HG03442 (cell line): Measurements from ENCODE around the gene KCNIP4.

Experiments used
- ATAC-seq: cut with Tn5 transposase; IDR thresholded peaks from one replicate; pipeline ENCODE4 v1.9.1; 2021; ENCODE audit warnings: mild to moderate bottlenecking, moderate library complexity; ENCODE audit not compliant: unreplicated experiment

KCNIP4 gene

GRCh38 chr4:21856301-21856700, 92.3 kb downstream of the KCNIP4 start:
- ATAC-seq = no peak

GRCh38 chr4:21849077-21849476, 99.5 kb downstream of the KCNIP4 start:
- ATAC-seq = no peak

DNA sequence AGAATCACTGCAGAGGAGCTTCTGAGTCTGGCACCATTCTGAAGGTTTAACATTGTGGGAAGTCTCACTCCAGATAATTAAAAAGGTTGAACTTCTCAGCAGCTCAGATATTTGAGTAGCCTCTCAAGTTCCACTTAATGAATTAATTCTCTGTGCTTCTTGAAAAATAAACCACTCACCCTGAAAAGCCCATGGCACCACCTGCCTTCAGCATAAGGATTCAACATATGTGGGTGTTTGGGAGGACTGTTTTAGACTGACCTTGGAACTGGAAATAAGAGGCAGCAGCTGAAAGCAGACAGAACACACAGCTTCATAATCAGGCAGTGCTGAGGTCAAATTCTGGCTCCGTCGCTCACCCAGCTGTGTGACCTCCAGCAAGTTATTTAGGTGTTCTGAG, 100.6 kb downstream of the KCNIP4 start:
- no peak for ATAC-seq

DNA sequence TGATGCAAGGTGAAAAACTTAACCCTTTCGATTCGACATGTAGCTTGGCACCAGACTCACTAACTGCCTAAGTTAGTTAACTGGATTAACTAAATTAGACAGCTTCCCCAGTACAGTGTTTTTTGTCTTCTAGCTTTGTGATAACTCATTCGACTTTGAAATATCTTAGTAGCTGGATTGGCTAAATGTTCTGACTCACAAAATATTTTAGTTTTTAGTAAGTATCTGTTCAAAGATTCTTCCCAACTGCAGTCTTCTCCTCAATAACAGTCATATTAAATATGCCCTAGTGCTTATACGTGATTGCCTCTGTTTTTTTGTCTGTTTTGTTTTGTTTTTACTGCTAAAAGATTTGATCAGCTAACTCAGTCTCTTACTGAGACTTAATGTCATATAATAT, 102.9 kb downstream of the KCNIP4 start:
- no peak for ATAC-seq

DNA sequence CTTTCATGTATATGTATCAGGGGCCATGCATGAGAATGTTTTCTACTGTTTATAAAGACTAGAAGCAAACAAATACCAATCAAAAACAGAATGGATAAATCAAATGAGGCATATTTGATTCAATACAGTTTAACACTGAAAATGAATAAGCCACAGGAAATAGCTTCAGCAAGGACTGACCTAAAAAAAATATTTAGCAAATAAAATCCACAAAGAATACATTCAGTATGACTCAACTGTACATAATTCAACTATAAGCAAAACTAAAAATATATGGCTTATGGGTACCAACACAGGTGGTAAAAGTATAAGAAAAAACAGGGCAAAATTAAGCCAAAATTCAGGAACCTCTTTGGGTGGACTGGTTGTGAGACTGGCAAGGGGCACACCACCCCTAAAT, 112.9 kb downstream of the KCNIP4 start:
- no peak for ATAC-seq

GRCh38 chr4:21830272-21830671, 118.3 kb downstream of the KCNIP4 start:
- ATAC-seq = no peak

- no peak for ATAC-seq
These were observed 121.0 kb downstream of the KCNIP4 start for GRCh38 chr4:21827575-21827974.

GRCh38 chr4:21826071-21826470, 122.5 kb downstream of the KCNIP4 start:
- no peak for ATAC-seq

DNA sequence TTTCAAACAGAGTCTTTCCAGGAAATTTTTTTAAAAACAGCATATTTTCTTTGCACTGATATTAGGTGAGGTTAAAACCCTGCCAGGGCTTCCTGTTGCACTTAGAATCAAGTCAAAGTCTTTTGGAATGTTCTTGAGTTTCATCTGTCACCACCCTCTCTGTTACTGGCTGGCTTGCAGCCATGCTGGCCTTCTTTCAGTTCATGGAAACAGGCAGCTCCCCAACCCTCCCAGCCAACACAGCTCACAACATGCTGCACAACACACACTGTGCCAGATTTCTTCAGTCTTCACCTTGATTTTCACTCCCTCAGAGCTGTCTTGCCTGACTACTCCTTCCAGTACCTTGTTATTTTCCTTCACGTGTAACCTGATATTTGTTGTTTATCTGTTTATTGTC, 129.5 kb downstream of the KCNIP4 start:
- no peak for ATAC-seq

DNA sequence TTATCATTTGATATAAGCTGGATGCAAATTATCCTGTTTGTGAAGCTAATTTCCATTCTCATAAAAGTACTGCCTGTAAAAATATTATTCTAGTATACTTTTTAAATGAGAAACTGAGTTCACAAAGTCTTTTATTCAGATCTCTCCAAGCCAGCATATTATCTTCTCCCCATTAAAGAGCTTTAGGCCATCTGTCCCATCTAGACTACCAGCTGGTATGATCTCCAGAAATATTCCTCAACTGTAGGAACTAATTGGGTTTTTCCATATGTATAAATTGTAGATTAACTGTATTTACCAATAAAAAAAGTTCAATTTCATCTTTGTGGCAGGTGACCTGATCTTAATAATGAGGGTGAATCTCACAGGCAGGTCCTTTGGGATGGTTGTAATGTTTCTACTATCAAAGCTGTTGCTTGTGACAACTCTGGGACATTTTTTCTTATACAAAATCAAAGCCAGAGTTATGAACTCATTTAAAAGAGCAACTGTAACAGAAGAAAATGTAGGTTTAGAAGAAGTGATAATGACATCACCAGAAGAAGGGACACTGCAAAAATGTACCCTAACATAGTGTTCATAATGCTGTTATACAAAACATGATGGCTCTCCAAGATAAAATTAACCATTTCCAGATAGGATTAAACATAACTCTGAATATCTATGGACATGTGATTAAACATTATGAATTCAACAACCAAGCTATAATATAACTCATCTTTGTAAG, 132.8 kb downstream of the KCNIP4 start:
- ATAC-seq = no peak

- ATAC-seq = no peak
These were observed 137.0 kb downstream of the KCNIP4 start for GRCh38 chr4:21811565-21811964.

DNA sequence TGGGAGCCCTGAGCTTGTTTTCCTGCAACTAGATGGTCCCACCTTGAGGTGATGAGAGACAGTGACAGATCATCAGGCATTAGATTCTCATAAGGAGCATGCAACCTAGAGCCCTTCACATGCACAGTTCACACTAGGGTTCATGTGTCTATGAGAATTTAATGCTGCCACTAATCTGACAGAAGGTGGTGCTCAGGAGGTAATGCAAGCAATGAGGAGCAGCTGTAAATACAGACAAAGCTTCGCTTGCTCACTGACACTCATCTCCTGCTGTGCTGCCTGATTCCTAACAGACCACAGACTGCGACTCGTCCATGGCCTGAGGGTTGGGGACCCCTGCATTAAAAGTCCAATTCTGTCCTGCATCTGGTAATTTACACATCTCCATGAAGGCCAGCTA, 141.6 kb downstream of the KCNIP4 start:
- ATAC-seq = no peak

DNA sequence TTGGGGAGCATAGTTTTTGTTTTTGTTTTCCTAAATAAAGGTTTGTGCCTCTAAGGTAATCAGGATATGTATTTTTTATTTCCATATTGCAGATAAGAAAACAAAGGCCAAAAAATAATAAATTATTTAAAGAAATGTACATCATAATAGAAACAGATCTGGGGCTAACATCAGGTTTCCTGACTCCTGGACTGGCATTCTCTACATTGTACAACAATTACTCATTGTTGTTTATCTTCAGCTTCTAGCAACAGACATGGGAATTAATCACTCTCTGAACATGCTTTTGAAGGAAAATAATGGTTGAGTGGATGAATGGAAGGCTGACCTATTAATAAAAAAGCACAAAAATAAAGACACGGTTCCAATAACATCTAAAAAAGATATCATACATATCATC, 146.2 kb downstream of the KCNIP4 start:
- no peak for ATAC-seq

- no peak for ATAC-seq
These were observed 146.7 kb downstream of the KCNIP4 start for GRCh38 chr4:21801661-21802385.

GRCh38 chr4:21795091-21795490, 153.5 kb downstream of the KCNIP4 start:
- ATAC-seq = no peak

GRCh38 chr4:21792736-21793135, 155.8 kb downstream of the KCNIP4 start:
- ATAC-seq = no peak

DNA sequence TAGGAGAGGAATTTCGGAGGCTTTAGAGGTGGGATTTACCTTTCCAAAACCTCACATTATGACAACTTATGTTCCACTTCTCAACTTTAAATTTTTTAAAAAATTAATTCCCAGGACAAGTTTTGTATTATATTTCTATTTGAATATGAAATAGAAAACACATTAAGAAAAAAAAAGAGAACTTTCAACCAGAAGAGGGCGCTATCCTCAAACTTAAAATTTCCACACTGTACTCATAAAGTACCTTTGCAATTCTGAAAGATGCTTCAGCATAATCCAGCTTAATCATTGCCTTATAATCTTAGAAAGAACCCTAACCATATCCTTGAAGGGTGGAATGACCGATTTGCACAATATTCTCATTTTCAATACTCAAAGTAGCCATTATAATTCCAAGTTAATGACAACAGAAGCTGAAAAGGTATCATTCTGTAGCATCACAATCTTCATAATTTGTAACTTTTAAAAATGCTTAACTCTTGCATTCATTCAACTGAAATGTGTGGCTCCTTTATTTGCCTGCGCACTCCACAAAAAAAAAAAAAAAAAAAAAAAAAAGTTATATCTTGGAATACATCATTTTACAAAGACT, 158.0 kb downstream of the KCNIP4 start:
- no peak for ATAC-seq

GRCh38 chr4:21780148-21780547, 168.4 kb downstream of the KCNIP4 start:
- ATAC-seq = no peak

DNA sequence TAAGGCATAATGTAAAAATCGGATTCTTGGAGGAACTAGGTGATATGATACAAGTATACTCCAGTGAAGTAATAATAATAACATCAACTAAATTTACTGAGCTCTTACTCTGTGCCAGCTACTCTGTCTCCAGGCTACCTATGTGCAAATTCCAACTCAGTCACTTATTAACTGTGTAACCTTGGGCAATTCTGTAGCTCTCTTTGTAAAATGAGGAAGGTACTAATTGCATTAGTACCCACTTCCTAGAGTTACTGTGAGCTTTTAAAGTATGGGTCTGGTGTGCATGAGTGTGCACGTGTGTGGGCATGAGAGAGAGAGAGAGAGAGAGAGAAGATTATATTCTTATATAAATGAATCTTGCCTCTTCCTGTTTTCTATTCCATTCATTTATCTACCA, 169.9 kb downstream of the KCNIP4 start:
- ATAC-seq = no peak

- ATAC-seq = no peak
These were observed 172.9 kb downstream of the KCNIP4 start for GRCh38 chr4:21775703-21776102.

- no peak for ATAC-seq
These were observed 179.0 kb downstream of the KCNIP4 start for GRCh38 chr4:21769404-21770147.
